Right atrium auricular region (tissue), 2 donors: ENCODE results near the gene HNRNPAB. TPM values are rescaled to one million over a fixed set of nuclear protein-coding genes. Genes with fewer than 3 reads are reported as not detected.
"Not testable (repeated sequence)": the region's sequence is repeated elsewhere in the genome, so short reads cannot be mapped to it uniquely, and the experiment has no call there.

Experiments used
- DNase-seq: peaks from one replicate; pipeline ENCODE4 v3.0.0-alpha.2; 2019; ENCODE audit warnings: low spot score
- H3K27ac ChIP-seq, 2 donors: fragments of 200-600 bp; sonication (generic); 1 replicate in 1 of 2; 2 replicates in 1 of 2; pipeline ENCODE4 v1.5.1; 2016 to 2019
- H3K27me3 ChIP-seq, 2 donors: fragments of 200-600 bp; sonication (generic); one replicate each; pipeline versions ENCODE4 v1.5.1 to v1.6.0; 2017 to 2019
- H3K36me3 ChIP-seq: fragments of 200-600 bp; sonication (generic); one replicate; pipeline ENCODE4 v1.5.1; 2016
- H3K4me1 ChIP-seq, 2 donors: fragments of 200-600 bp; sonication (generic); one replicate each; pipeline versions ENCODE4 v1.5.1 to v1.6.0; 2017 to 2019
- H3K4me3 ChIP-seq, 2 donors: fragments of 200-600 bp; sonication (generic); 1 replicate in 1 of 2; 2 replicates in 1 of 2; pipeline ENCODE4 v1.5.1; 2017 to 2019; ENCODE audit warnings: mild to moderate bottlenecking in 1 of 2, moderate library complexity in 1 of 2
- H3K9me3 ChIP-seq, 2 donors: fragments of 200-600 bp; sonication (generic); one replicate each; pipeline ENCODE4 v1.5.1; 2019
- CTCF ChIP-seq, 2 donors: fragments of 200-600 bp; sonication (generic); IDR thresholded peaks; one replicate each; pipeline ENCODE4 v1.5.1; 2019; ENCODE audit warnings: antibody characterized with exemption in 2 of 2
- total RNA-seq, 2 donors: library from RNA; depleted of rRNA; stranded (reverse); fragments of >200 nt; gene quantifications; one replicate each; pipeline ENCODE4 v1.1.0, GENCODE V29; 2016

Gene HNRNPAB
- total RNA-seq, 2 donors from 2014 or later: 62.4 to 69.1 TPM

- no peak for DNase-seq
- Histone ChIP-seq H3K4me1 (no peaks in the 10 kb centered on the region), H3K9me3 (no peaks in the 10 kb centered on the region), H3K4me3 (no peak overlapping the region), H3K36me3 (no peaks in the 10 kb centered on the region), H3K27me3 (no peaks in the 10 kb centered on the region), H3K27ac (no peak overlapping the region)
- TF ChIP-seq CTCF (IDR thresholded peaks at IDR 0.05): no peak
Measured at GRCh38 chr5:178192787-178193186, 11.5 kb upstream of the HNRNPAB start.

DNA sequence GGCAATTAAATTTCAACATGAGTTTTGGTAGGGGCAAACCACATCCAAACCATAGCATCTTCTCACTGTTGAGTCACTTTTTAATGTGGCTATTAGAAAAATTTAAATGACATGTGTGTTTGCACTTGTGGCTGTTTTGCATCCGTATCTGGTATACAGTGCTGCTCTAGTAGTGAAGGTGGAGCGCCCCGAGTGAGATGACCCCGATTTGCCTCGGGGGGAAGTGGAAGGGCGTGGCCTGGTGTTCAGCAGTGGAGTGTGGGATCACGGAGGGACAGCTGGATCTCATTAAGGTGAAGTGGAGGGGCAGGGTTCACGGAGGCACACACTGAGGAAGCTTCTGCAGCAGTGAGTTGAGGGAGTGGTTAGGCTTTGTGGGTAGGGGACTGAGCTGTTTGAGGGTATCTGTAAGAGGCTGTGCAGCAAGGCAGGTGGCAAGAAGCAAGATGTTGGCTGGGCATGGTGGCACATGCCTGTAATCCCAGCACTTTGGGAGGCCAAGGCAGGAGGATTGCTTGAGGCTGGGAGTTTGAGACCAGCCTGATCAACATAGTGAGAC is 11.0 kb upstream of the HNRNPAB start:
- Histone ChIP-seq H3K4me1 (no peaks in the 10 kb centered on the region), H3K36me3 (no peaks in the 10 kb centered on the region), H3K27me3 (no peaks in the 10 kb centered on the region), H3K27ac (no peak overlapping the region), H3K4me3 (no peak overlapping the region), H3K9me3 (no peaks in the 10 kb centered on the region)
- TF ChIP-seq CTCF (IDR thresholded peaks at IDR 0.05): no peak
- no peak for DNase-seq

DNA sequence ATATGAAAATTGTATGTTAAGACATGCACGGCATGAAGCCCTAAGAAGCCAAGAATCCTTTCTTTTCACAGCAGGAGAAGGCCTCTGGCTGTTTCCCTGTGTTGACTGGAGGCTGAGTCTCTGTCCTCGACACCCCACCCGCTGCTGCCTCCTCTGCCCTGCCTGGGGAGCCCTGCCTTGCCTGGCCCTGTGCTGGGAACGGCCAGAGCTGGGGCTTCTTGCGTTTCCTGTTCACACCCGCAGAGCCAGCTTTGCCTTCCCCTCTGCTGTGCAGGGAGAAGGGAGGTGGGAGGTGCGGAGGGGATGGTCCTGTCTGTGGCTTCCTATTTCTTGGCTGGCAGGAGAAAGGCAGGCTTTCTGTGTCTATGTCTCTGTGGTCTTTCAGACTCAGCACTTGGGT is 10.3 kb upstream of the HNRNPAB start:
- no peak overlapping the region for H3K4me3 ChIP-seq
- no peak for TF ChIP-seq CTCF (IDR thresholded peaks at IDR 0.05)
- H3K36me3 ChIP-seq: no peaks in the 10 kb centered on the region
- no peak overlapping the region for H3K27ac ChIP-seq
- DNase-seq: no peak
- H3K9me3 ChIP-seq: no peaks in the 10 kb centered on the region
- no peaks in the 10 kb centered on the region for H3K27me3 ChIP-seq
- no peaks in the 10 kb centered on the region for H3K4me1 ChIP-seq

- Histone ChIP-seq H3K36me3 (no peaks in the 10 kb centered on the region), H3K4me1 (no peaks in the 10 kb centered on the region)
- TF ChIP-seq CTCF (IDR thresholded peaks at IDR 0.05): no peak
Measured at GRCh38 chr5:178196281-178196812, 8.0 kb upstream of the HNRNPAB start.

DNA sequence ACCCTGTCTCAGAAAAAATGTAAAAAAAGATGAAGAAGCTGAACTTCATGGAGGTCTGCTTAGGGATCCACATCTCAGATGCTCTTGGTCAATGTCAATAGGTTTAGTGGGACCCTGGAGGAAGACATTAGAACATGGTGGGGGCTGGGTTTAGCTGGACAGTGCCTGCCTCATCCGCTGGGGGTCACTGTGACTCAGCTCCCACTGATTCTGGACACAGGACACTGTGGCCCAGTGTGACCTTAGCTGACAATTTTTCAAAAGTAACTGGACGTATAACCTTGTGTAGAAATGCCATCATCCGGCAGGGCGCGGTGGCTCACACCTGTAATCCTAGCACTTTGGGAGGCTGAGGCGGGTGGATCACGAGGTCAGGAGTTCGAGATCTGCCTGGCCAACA is 7.3 kb upstream of the HNRNPAB start:
- Histone ChIP-seq H3K9me3 (no peaks in the 10 kb centered on the region), H3K36me3 (no peaks in the 10 kb centered on the region), H3K4me3 (no peak overlapping the region), H3K27me3 (no peaks in the 10 kb centered on the region), H3K4me1 (no peaks in the 10 kb centered on the region), H3K27ac (no peak overlapping the region)
- DNase-seq: no peak
- TF ChIP-seq CTCF (IDR thresholded peaks at IDR 0.05): no peak

More at GRCh38 chr5:178196281-178196812, 8.0 kb upstream of the HNRNPAB start:
- H3K4me3 ChIP-seq: no peak overlapping the region
- H3K27me3 ChIP-seq: no peaks in the 10 kb centered on the region
- no peak for DNase-seq
- H3K9me3 ChIP-seq: no peaks in the 10 kb centered on the region
- H3K27ac ChIP-seq: no peak overlapping the region

DNA sequence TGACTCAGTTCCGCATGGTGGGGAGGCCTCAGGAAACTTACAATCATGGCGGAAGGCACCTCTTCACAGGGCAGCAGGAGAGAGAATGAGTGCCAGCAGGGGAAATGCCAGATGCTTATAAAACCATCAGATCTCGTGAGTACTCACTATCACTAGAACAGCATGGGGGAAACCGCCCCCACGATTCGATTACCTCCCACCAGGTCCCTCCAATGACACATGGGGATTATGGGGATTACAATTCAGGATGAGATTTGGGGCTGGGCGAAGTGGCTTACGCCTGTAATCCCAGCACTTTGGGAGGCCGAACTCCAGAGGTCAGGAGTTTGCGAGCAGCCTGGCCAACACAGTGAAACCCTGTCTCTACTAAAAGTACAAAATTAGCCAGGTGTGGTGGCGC is 6.2 kb upstream of the HNRNPAB start:
- H3K4me1 ChIP-seq, DNase-seq, H3K9me3 ChIP-seq, H3K27me3 ChIP-seq, H3K27ac ChIP-seq, H3K36me3 ChIP-seq, H3K4me3 ChIP-seq: not testable (repeated sequence)
